Upper lobe of left lung (tissue), 4 donors: ENCODE results near the gene MAPRE3.

Experiments used
- POLR2A ChIP-seq, 4 donors: fragments of 450-650 bp; IDR thresholded peaks; one replicate each; pipeline ENCODE4 v1.5.1; 2016 to 2017; ENCODE audit warnings: antibody characterized with exemption in 4 of 4, mild to moderate bottlenecking in 2 of 4
- TF ChIP-seq, protein P1 (sequence below), 6 experiments: fragments of 450-650 bp in 4 of 6; fragments of 200-600 bp in 2 of 6; sonication (generic) in 2 of 6; IDR thresholded peaks; one replicate each; pipeline ENCODE4 v1.5.1; 2016 to 2019; ENCODE audit warnings: antibody characterized with exemption in 6 of 6

DNA sequence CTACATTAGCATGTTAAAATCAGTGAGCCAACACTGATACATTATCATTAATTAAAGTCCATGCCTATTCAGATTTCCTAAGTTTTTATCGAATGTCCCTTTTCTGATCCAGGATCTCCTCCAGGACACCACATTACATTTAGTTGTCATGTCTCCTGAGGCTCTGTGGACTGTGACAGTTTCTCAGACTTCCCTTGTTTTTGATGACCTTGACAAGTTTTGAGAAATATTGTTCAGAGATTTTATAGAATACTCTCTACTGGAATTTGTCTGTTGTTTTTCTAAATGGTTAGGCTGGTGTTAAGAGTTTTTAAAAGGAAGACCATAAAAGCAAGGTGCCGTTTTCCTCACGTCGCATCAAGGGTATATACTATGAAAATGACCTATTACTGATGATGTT, 16.3 kb upstream of the MAPRE3 start:
- no peak for TF ChIP-seq POLR2A (IDR thresholded peaks at IDR 0.05)
- TF ChIP-seq, protein P1, sequence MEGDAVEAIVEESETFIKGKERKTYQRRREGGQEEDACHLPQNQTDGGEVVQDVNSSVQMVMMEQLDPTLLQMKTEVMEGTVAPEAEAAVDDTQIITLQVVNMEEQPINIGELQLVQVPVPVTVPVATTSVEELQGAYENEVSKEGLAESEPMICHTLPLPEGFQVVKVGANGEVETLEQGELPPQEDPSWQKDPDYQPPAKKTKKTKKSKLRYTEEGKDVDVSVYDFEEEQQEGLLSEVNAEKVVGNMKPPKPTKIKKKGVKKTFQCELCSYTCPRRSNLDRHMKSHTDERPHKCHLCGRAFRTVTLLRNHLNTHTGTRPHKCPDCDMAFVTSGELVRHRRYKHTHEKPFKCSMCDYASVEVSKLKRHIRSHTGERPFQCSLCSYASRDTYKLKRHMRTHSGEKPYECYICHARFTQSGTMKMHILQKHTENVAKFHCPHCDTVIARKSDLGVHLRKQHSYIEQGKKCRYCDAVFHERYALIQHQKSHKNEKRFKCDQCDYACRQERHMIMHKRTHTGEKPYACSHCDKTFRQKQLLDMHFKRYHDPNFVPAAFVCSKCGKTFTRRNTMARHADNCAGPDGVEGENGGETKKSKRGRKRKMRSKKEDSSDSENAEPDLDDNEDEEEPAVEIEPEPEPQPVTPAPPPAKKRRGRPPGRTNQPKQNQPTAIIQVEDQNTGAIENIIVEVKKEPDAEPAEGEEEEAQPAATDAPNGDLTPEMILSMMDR (IDR thresholded peaks at IDR 0.05) = no peak
